ENCODE data around the gene SLC16A12. TPM values are rescaled to one million over a fixed set of nuclear protein-coding genes. Genes with fewer than 3 reads are reported as not detected.

Gene SLC16A12
- total RNA-seq, 1 experiment from 2014 or later = 0.77 TPM

DNA sequence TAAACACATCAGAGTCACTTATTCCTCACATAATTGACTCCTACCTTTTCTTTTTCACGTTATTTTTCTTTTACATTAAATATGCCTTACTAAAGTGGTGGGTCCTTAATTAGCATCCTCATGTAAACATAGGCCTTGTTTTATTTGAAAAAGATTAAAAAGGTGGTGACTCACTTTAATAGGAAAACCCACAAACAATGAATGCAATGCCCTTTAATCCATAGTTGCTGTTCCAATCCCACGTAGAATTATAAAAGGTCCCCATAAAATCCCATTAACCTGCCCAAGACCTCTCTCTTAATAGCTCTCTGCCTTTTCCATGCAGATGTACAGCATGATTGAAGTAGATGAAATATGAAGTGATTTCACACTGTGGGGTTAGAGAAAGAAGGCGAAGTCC is 32.2 kb downstream of the SLC16A12 start:
- Histone ChIP-seq H3K9ac (ENCODE audit: extremely low read depth, insufficient read length, low read length) (no peak overlapping the region), H2AFZ (ENCODE audit: low read length) (no peak overlapping the region), H2AK5ac (ENCODE audit: insufficient read length, low read length) (no peak overlapping the region), H3K79me2 (ENCODE audit: insufficient read depth, low read length) (no peaks in the 10 kb centered on the region), H3K4ac (ENCODE audit: low read depth, low read length) (no peak overlapping the region), H3K27me3 (ENCODE audit: insufficient read depth, low read length) (no peaks in the 10 kb centered on the region), H3K79me1 (ENCODE audit: insufficient read depth, low read depth, low read length, poor library complexity, severe bottlenecking) (no peaks in the 10 kb centered on the region), H4K8ac (replicated peaks; ENCODE audit: insufficient read length, low read depth, low read length) (no peak overlapping the region), H3K56ac (ENCODE audit: insufficient read length, low read depth, low read length) (no peak overlapping the region), H4K91ac (ENCODE audit: insufficient read length, low read depth, low read length) (no peak overlapping the region), H4K20me1 (ENCODE audit: control insufficient read depth, insufficient read depth, insufficient read length) (no peaks in the 10 kb centered on the region), H4K5ac (ENCODE audit: insufficient read length, low read depth, low read length) (no peak overlapping the region), H3K23me2 (ENCODE audit: insufficient read length, low read depth, low read length, poor library complexity, severe bottlenecking) (no peaks in the 10 kb centered on the region), H3K27ac (ENCODE audit: insufficient read length, low read depth, low read length) (no peak overlapping the region), H2BK5ac (ENCODE audit: insufficient read length, low read length) (no peak overlapping the region), H3K14ac (ENCODE audit: insufficient read depth, low read length) (no peak overlapping the region), H3K18ac (ENCODE audit: insufficient read length, low read depth, low read length) (no peak overlapping the region), H2BK20ac (ENCODE audit: low read depth, low read length, poor library complexity, severe bottlenecking) (no peak overlapping the region), H2BK12ac (ENCODE audit: insufficient read length, low read depth, low read length) (no peak overlapping the region), H3K4me1 (ENCODE audit: insufficient read depth, low read length) (no peaks in the 10 kb centered on the region), H2BK15ac (ENCODE audit: low read depth, low read length) (no peak overlapping the region), H2BK120ac (ENCODE audit: low read depth, low read length, poor library complexity, severe bottlenecking) (no peak overlapping the region), H3K9me3 (ENCODE audit: control insufficient read depth, low read depth, low read length) (no peaks in the 10 kb centered on the region), H3K4me2 (ENCODE audit: insufficient read depth, insufficient read length, low read length) (no peak overlapping the region), H3T11ph (ENCODE audit: low read length) (no peak overlapping the region), H3K23ac (ENCODE audit: insufficient read length, low read depth, low read length) (no peak overlapping the region)
- peaks cover 0 to 4% of the 10 kb centered on the region in 2 experiments; a peak in 2 of 5 replicates for H3K9me3 Mint-ChIP-seq
- peaks cover 2% of the 10 kb centered on the region; the same call in 1 of the 2 replicates for H3K27me3 Mint-ChIP-seq (ENCODE audit: low read depth)
- DNase-seq = no peak
- peaks cover 0 to 7% (median 0%) of the 10 kb centered on the region in 3 experiments; a peak in 3 of 7 replicates for H3K36me3 Mint-ChIP-seq (ENCODE audit: insufficient read depth in 1 of 3, low read depth in 3 of 3)
- no peak overlapping the region for H3K4me3 Mint-ChIP-seq
- WGBS (ENCODE audit: extremely low coverage, insufficient read length, low lambda C conversion rate) = 100% methylated on average over 1 of the region's 3 CpGs
- 0 out of 4 replicates have a peak, but pooled peaks cover 0 to 5% of the 10 kb centered on the region in 2 experiments for H3K4me1 Mint-ChIP-seq
- TF ChIP-seq, protein P1, sequence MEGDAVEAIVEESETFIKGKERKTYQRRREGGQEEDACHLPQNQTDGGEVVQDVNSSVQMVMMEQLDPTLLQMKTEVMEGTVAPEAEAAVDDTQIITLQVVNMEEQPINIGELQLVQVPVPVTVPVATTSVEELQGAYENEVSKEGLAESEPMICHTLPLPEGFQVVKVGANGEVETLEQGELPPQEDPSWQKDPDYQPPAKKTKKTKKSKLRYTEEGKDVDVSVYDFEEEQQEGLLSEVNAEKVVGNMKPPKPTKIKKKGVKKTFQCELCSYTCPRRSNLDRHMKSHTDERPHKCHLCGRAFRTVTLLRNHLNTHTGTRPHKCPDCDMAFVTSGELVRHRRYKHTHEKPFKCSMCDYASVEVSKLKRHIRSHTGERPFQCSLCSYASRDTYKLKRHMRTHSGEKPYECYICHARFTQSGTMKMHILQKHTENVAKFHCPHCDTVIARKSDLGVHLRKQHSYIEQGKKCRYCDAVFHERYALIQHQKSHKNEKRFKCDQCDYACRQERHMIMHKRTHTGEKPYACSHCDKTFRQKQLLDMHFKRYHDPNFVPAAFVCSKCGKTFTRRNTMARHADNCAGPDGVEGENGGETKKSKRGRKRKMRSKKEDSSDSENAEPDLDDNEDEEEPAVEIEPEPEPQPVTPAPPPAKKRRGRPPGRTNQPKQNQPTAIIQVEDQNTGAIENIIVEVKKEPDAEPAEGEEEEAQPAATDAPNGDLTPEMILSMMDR (conservative IDR thresholded peaks at IDR 0.05) = no peak
- no peak overlapping the region; a peak in 1 of 7 replicates for H3K27ac Mint-ChIP-seq

Data from H9 (cell line).